Right lung (tissue), 5 donors: ENCODE measurements around the gene GRIK4. TPM values are rescaled to one million over a fixed set of nuclear protein-coding genes. Genes with fewer than 3 reads are reported as not detected.
"Not testable (repeated sequence)": the region's sequence is repeated elsewhere in the genome, so short reads cannot be mapped to it uniquely, and the experiment has no call there.

ENCODE experiments used
- DNase-seq, 2 donors: peaks; one replicate each; pipeline ENCODE4 v3.0.0-alpha.2; 2013
- polyA plus RNA-seq, 5 donors: library from polyadenylated mRNA; unstranded; fragments of 120-200 nt; gene quantifications; one replicate each; pipeline versions ENCODE4 v1.2.1 to v1.2.3, GENCODE V29; 2013; ENCODE audit warnings: inconsistent platforms in 1 of 5, low replicate concordance in 1 of 5; ENCODE audit not compliant: insufficient read length in 5 of 5, insufficient read depth in 1 of 5

GRIK4 gene
- polyA plus RNA-seq, 5 donors, result 6.3 to 10.2 (median 8.3) TPM

GRCh38 chr11:120744016-120744994 is 232.8 kb downstream of the GRIK4 start:
- DNase-seq, result no peak

GRCh38 chr11:120746376-120746775 is 234.8 kb downstream of the GRIK4 start:
- no peak for DNase-seq

GRCh38 chr11:120746836-120747609 is 235.5 kb downstream of the GRIK4 start:
- DNase-seq, result peak in 1 of 2 donors; percentile 18

GRCh38 chr11:120747850-120748814 is 236.6 kb downstream of the GRIK4 start:
- DNase-seq, result no peak

GRCh38 chr11:120749395-120749794 is 237.8 kb downstream of the GRIK4 start:
- no peak for DNase-seq

- no peak for DNase-seq
Observed at GRCh38 chr11:120750647-120751549, 239.3 kb downstream of the GRIK4 start.

- DNase-seq, result no peak
Observed at GRCh38 chr11:120751550-120751949, 240.0 kb downstream of the GRIK4 start.

GRCh38 chr11:120752668-120753067 is 241.1 kb downstream of the GRIK4 start:
- no peak for DNase-seq

- DNase-seq, result no peak
Observed at GRCh38 chr11:120756931-120757330, 245.4 kb downstream of the GRIK4 start.

- DNase-seq, result no peak
Observed at GRCh38 chr11:120759046-120759445, 247.5 kb downstream of the GRIK4 start.

GRCh38 chr11:120765710-120766109 is 254.2 kb downstream of the GRIK4 start:
- DNase-seq, result not testable (repeated sequence)

GRCh38 chr11:120766318-120766717 is 254.8 kb downstream of the GRIK4 start:
- no peak for DNase-seq

- DNase-seq, result no peak
Observed at GRCh38 chr11:120768949-120769348, 257.4 kb downstream of the GRIK4 start.

- no peak for DNase-seq
Observed at GRCh38 chr11:120769906-120770305, 258.4 kb downstream of the GRIK4 start.

- no peak for DNase-seq
Observed at GRCh38 chr11:120771551-120772060, 260.1 kb downstream of the GRIK4 start.

GRCh38 chr11:120773501-120774031 is 262.0 kb downstream of the GRIK4 start:
- DNase-seq, result no peak

GRCh38 chr11:120774591-120775386 is 263.2 kb downstream of the GRIK4 start:
- no peak for DNase-seq

GRCh38 chr11:120775986-120776951 is 264.7 kb downstream of the GRIK4 start:
- DNase-seq, result no peak
